BJ (cell line): ENCODE measurements around the gene KLF15. TPM values are rescaled to one million over a fixed set of nuclear protein-coding genes. Genes with fewer than 3 reads are reported as not detected.

Experiments
- CTCF ChIA-PET: fragments of 350-600 bp; formaldehyde crosslinking; extraction: SDS; loops from one replicate; lab custom pipeline; 2021; ENCODE audit warnings: antibody characterized with exemption, inconsistent platforms; lab: Yijun Ruan, JAX
- POLR2A ChIA-PET: fragments of 300-600 bp; sonication (Branson Sonifier 250); formaldehyde crosslinking; extraction: SDS; loops from one replicate; lab custom pipeline; 2021; ENCODE audit warnings: antibody characterized with exemption; lab: Charles Lee
- DNase-seq: peaks from one replicate; pipeline ENCODE4 v3.0.0-alpha.2; 2011; ENCODE audit warnings: low read depth
- H3K27me3 ChIP-seq: 2 replicates; pipeline ENCODE4 v1.6.0; 2011; ENCODE audit warnings: low read length; ENCODE audit not compliant: control insufficient read depth, insufficient read depth
- H3K36me3 ChIP-seq: 2 replicates; pipeline ENCODE4 v1.5.1; 2011; ENCODE audit warnings: low read length; ENCODE audit not compliant: control insufficient read depth, insufficient read depth
- H3K4me3 ChIP-seq: 2 replicates; pipeline ENCODE4 v1.5.1; 2011; ENCODE audit warnings: low read depth, mild to moderate bottlenecking, control low read depth, low read length
- CTCF ChIP-seq: IDR thresholded peaks from 2 replicates; pipeline ENCODE4 v1.5.1; 2011; ENCODE audit warnings: low read depth, mild to moderate bottlenecking, control low read depth, inconsistent platforms, low read length, moderate library complexity; ENCODE audit not compliant: insufficient read depth
- polyA plus RNA-seq: library from polyadenylated mRNA; depleted of rRNA; stranded (reverse); fragments of >200 nt; gene quantifications from 2 replicates; pipeline ENCODE4 v1.2.3, GENCODE V29; 2011

Gene KLF15
- polyA plus RNA-seq, 1 experiment: 0.44 TPM

- Histone ChIP-seq H3K4me3 (no peak overlapping the region), H3K36me3 (no peaks in the 10 kb centered on the region), H3K27me3 (peaks cover 20% of the 10 kb centered on the region)
- no peak for TF ChIP-seq CTCF
- CTCF ChIA-PET: interaction anchor here (0.7 to 1.6 kb wide), 5 partner anchors 10 to 154 kb away, joined by 3 to 5 read pairs (median 3); no protein-coding TSS in a partner anchor
- POLR2A ChIA-PET: no interaction called here
- DNase-seq: no peak
These were observed 7.6 kb upstream of the KLF15 start for GRCh38 chr3:126364731-126365301.

- Histone ChIP-seq H3K27me3 (peaks cover 21% of the 10 kb centered on the region), H3K36me3 (no peaks in the 10 kb centered on the region), H3K4me3 (no peak overlapping the region)
- POLR2A ChIA-PET: no interaction called here
- CTCF ChIA-PET: interaction anchor here (1.0 to 1.6 kb wide), 2 partner anchors 28 to 154 kb away, joined by 3 read pairs; no protein-coding TSS in a partner anchor
- TF ChIP-seq CTCF: no peak
- no peak for DNase-seq
These were observed 7.0 kb upstream of the KLF15 start for GRCh38 chr3:126364130-126364695.

- DNase-seq: no peak
- no peak for TF ChIP-seq CTCF
- Histone ChIP-seq H3K27me3 (peaks cover 29% of the 10 kb centered on the region), H3K4me3 (no peak overlapping the region), H3K36me3 (no peaks in the 10 kb centered on the region)
- ChIA-PET POLR2A (no interaction called here), CTCF (interaction anchor here (1.7 kb wide), 1 partner anchor 10 kb away, joined by 4 read pairs; no protein-coding TSS in a partner anchor)
These were observed 4.0 kb upstream of the KLF15 start for GRCh38 chr3:126361211-126361610.

- Histone ChIP-seq H3K36me3 (no peaks in the 10 kb centered on the region), H3K4me3 (no peak overlapping the region), H3K27me3 (peaks cover 29% of the 10 kb centered on the region)
- no peak for DNase-seq
- POLR2A ChIA-PET: no interaction called here
- CTCF ChIA-PET: interaction anchor here (1.1 to 1.7 kb wide), 2 partner anchors 10 to 93 kb away, joined by 3 to 4 read pairs; no protein-coding TSS in a partner anchor
- no peak for TF ChIP-seq CTCF
These were observed 3.5 kb upstream of the KLF15 start for GRCh38 chr3:126360714-126361060.

GRCh38 chr3:126360046-126360713 is 3.0 kb upstream of the KLF15 start:
- peaks cover 29% of the 10 kb centered on the region for H3K27me3 ChIP-seq

More at GRCh38 chr3:126360046-126360713, 3.0 kb upstream of the KLF15 start:
- no peak for DNase-seq
- Histone ChIP-seq H3K4me3 (no peak overlapping the region), H3K36me3 (no peaks in the 10 kb centered on the region)
- CTCF ChIA-PET: interaction anchor here (1.1 kb wide), 1 partner anchor 93 kb away, joined by 3 read pairs; no protein-coding TSS in a partner anchor
- POLR2A ChIA-PET: no interaction called here
- no peak for TF ChIP-seq CTCF
